ENCODE measurements around the gene FNIP1. TPM values are rescaled to one million over a fixed set of nuclear protein-coding genes. Genes with fewer than 3 reads are reported as not detected.

Gene FNIP1
- total RNA-seq, 1 experiment from 2014 or later, result 16.4 TPM

DNA sequence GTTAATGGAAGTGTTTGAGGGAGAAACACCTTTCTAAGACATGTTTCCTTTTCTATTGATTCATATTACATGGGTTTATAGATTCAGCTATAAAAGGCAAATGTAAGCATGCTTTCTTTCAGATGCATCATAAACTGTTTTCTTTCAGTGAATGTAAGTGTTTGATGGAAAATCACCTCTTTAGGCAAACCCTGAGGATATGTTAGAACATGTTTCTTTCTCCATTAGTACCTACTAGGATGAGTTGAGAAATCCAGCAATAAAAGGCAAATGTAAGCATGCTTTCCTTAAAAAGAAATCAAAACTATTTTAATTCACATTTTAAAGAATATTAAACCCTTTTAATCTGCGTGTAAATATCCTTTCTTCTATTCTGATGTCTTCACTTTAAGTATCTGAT, 31.6 kb downstream of the FNIP1 start (continued):
- no peak for TF ChIP-seq SIN3A (IDR thresholded peaks at IDR 0.05; ENCODE audit: low read depth)
- no peak for TF ChIP-seq JUND (IDR thresholded peaks at IDR 0.05)
- TF ChIP-seq EZH2 (IDR thresholded peaks at IDR 0.05), result no peak
- TF ChIP-seq ZNF274 (IDR thresholded peaks at IDR 0.05; ENCODE audit: low read depth, low read length), result no peak

DNA sequence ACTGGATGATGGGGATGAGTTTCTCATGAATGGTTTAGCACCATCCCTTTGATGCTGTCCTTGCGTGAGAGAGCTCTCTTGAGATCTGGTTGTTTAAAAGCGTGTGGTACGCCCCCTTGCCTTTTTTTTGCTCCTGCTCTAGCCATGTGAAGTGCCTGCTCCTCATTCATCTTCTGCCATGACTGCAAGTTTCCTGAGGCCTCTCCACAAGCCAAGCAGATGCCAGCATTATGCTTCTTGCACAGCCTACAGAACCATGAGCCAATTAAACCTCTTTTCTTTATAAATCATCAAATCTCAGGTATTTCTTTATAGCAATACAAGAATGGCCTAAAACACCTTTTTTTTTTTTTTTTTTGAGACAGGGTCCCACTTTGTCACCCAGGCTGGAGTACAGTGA, 32.8 kb downstream of the FNIP1 start:
- DNase-seq (ENCODE audit: low read depth, low spot score), result no peak
- ATAC-seq, result no peak
- TF ChIP-seq SP1 (IDR thresholded peaks at IDR 0.05; ENCODE audit: low read depth) (no peak), CEBPB (IDR thresholded peaks at IDR 0.05; ENCODE audit: low read depth) (no peak), EGR1 (IDR thresholded peaks at IDR 0.05; ENCODE audit: low read depth) (no peak), ZBTB33 (IDR thresholded peaks at IDR 0.05; ENCODE audit: extremely low read depth, insufficient replicate concordance, low read length) (no peak), ZNF274 (IDR thresholded peaks at IDR 0.05; ENCODE audit: low read depth, low read length) (no peak), SIN3A (IDR thresholded peaks at IDR 0.05; ENCODE audit: low read depth) (no peak), YY1 (IDR thresholded peaks at IDR 0.05; ENCODE audit: extremely low read depth, insufficient replicate concordance, low read depth, low read length) (no peak), JUND (IDR thresholded peaks at IDR 0.05) (no peak), POLR2AphosphoS5 (IDR thresholded peaks at IDR 0.05; ENCODE audit: low read depth, low read length) (no peak), ATF3 (IDR thresholded peaks at IDR 0.05) (no peak), EZH2phosphoT487 (IDR thresholded peaks at IDR 0.05; ENCODE audit: borderline replicate concordance) (no peak), EZH2 (IDR thresholded peaks at IDR 0.05) (no peak), FOSL1 (IDR thresholded peaks at IDR 0.05; ENCODE audit: low read depth) (no peak), ZFX (IDR thresholded peaks at IDR 0.05) (no peak), POLR2A (IDR thresholded peaks at IDR 0.05; ENCODE audit: borderline replicate concordance, extremely low read depth, insufficient read depth, insufficient read length) (no peak)
- TF ChIP-seq, protein P1, sequence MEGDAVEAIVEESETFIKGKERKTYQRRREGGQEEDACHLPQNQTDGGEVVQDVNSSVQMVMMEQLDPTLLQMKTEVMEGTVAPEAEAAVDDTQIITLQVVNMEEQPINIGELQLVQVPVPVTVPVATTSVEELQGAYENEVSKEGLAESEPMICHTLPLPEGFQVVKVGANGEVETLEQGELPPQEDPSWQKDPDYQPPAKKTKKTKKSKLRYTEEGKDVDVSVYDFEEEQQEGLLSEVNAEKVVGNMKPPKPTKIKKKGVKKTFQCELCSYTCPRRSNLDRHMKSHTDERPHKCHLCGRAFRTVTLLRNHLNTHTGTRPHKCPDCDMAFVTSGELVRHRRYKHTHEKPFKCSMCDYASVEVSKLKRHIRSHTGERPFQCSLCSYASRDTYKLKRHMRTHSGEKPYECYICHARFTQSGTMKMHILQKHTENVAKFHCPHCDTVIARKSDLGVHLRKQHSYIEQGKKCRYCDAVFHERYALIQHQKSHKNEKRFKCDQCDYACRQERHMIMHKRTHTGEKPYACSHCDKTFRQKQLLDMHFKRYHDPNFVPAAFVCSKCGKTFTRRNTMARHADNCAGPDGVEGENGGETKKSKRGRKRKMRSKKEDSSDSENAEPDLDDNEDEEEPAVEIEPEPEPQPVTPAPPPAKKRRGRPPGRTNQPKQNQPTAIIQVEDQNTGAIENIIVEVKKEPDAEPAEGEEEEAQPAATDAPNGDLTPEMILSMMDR (IDR thresholded peaks at IDR 0.05 in 2 of 3, conservative IDR thresholded peaks at IDR 0.05 in 1 of 3; ENCODE audit: borderline replicate concordance in 1 of 3, insufficient read depth in 1 of 3, low read depth in 2 of 3, low read length in 2 of 3), result no peak
- no peaks in the 10 kb centered on the region for H4K20me1 ChIP-seq (ENCODE audit: insufficient read depth)
- H3K4me2 ChIP-seq (ENCODE audit: low read length), result no peak overlapping the region
- CTCF ChIA-PET, result no interaction called here
- H3K4me1 ChIP-seq (ENCODE audit: control insufficient read depth in 1 of 2, insufficient read depth in 2 of 2, low read length in 2 of 2), result no peaks in the 10 kb centered on the region
- H3K4me3 ChIP-seq (replicated peaks in 1 of 2; ENCODE audit: low read depth in 1 of 2, low read length in 2 of 2), result no peak overlapping the region
- H3K36me3 ChIP-seq (ENCODE audit: control insufficient read depth in 1 of 2, insufficient read depth in 2 of 2, low read length in 2 of 2), result peaks cover 0 to 4% of the 10 kb centered on the region in 2 experiments; a peak in 1 of 4 replicates
- intact Hi-C loops (cut with micrococcal nuclease), result no loop called here
- no peak overlapping the region for H3K27ac ChIP-seq (ENCODE audit: low read depth, low read length)
- no TSS peak for BruUV-seq (replicated peaks)
- H3K9me2 ChIP-seq (ENCODE audit: insufficient read depth), result no peaks in the 10 kb centered on the region
- H3K79me2 ChIP-seq (ENCODE audit: insufficient read depth, low read length), result peaks cover 91% of the 10 kb centered on the region
- no peak overlapping the region for H3K9ac ChIP-seq (ENCODE audit: low read length)
- RAD21 ChIA-PET (ENCODE audit: low non-redundant PET in 1 of 2, low total read pairs in 2 of 2, uncharacterized antibody in 2 of 2, unreplicated experiment in 2 of 2), result no interaction called here
- H3K27me3 ChIP-seq (ENCODE audit: insufficient read depth, low read length), result no peaks in the 10 kb centered on the region
- no peak overlapping the region for H2AFZ ChIP-seq (ENCODE audit: low read depth, low read length, poor library complexity, severe bottlenecking)
- POLR2A ChIA-PET, result no interaction called here
- no peaks in the 10 kb centered on the region; a peak in 1 of 4 replicates for H3K9me3 ChIP-seq (ENCODE audit: control insufficient read depth in 1 of 2, insufficient read depth in 1 of 2, low read depth in 1 of 2, low read length in 2 of 2)

Measured in HCT116 (cell line).